Gastrocnemius medialis (tissue), 4 donors: ENCODE results near the gene THSD7A. TPM values are rescaled to one million over a fixed set of nuclear protein-coding genes. Genes with fewer than 3 reads are reported as not detected.

ENCODE experiments used
- ATAC-seq, 2 donors: fragments of 150-250 bp; one replicate each; pipeline ENCODE4 v1.9.1; 2016
- DNase-seq, 2 donors: peaks; one replicate each; pipeline ENCODE4 v3.0.0-alpha.2; 2019
- H3K27ac ChIP-seq, 4 donors: fragments of 200-600 bp; sonication (generic); 1 replicate in 1 of 4; 2 replicates in 3 of 4; pipeline ENCODE4 v1.5.1; 2016 to 2018; ENCODE audit warnings: mild to moderate bottlenecking in 2 of 4, moderate library complexity in 1 of 4
- H3K27me3 ChIP-seq, 3 donors: fragments of 200-600 bp; sonication (generic) in 2 of 3; 1 replicate in 1 of 3; 2 replicates in 2 of 3; pipeline versions ENCODE4 v1.5.1 to v1.6.0; 2016 to 2019; ENCODE audit warnings: mild to moderate bottlenecking in 1 of 3, moderate library complexity in 1 of 3
- H3K36me3 ChIP-seq, 2 donors: fragments of 200-600 bp; sonication (generic) in 1 of 2; one replicate each; pipeline ENCODE4 v1.5.1; 2017 to 2018
- H3K4me1 ChIP-seq, 2 donors: fragments of 200-600 bp; sonication (generic) in 1 of 2; one replicate each; pipeline ENCODE4 v1.5.1; 2016 to 2017; ENCODE audit warnings: mild to moderate bottlenecking in 2 of 2
- H3K4me3 ChIP-seq, 4 donors: fragments of 200-600 bp; sonication (generic) in 3 of 4; 1 replicate in 1 of 4; 2 replicates in 3 of 4; pipeline ENCODE4 v1.5.1; 2016 to 2019; ENCODE audit warnings: mild to moderate bottlenecking in 2 of 4
- H3K9me3 ChIP-seq, 3 donors: fragments of 200-600 bp; sonication (generic) in 2 of 3; 1 replicate in 1 of 3; 2 replicates in 2 of 3; pipeline ENCODE4 v1.5.1; 2016 to 2019
- POLR2A ChIP-seq, 2 donors: fragments of 450-650 bp; IDR thresholded peaks; one replicate each; pipeline ENCODE4 v1.6.1; 2017; ENCODE audit warnings: antibody characterized with exemption in 2 of 2, mild to moderate bottlenecking in 2 of 2, moderate library complexity in 2 of 2
- in situ Hi-C, 4 donors: fragments of 200-750 bp; cut with MboI; loops; one replicate each; pipeline versions ENCODE4 v1.15.0 to v1.8.0; 2017; ENCODE audit warnings: low sequenced_read_pairs in 4 of 4
- intact Hi-C: fragments of 100-400 bp; cut with DNase I; formaldehyde crosslinking; loops from one replicate; pipeline ENCODE4 v1.15.1; 2023; ENCODE audit warnings: low total_unique reads
- total RNA-seq, 4 donors: library from RNA; depleted of rRNA; stranded (reverse); fragments of >200 nt; gene quantifications; one replicate each; pipeline versions ENCODE4 v1.1.0 to v1.2.3, GENCODE V29; 2016
- TF ChIP-seq, protein P1 (sequence below), 5 experiments: fragments of 450-650 bp in 3 of 5; fragments of 200-600 bp in 2 of 5; sonication (generic) in 2 of 5; IDR thresholded peaks in 4 of 5; conservative IDR thresholded peaks in 1 of 5; 1 replicate in 4 of 5; 2 replicates in 1 of 5; pipeline ENCODE4 v1.5.1; 2016 to 2019; ENCODE audit warnings: antibody characterized with exemption in 5 of 5, mild to moderate bottlenecking in 3 of 5, moderate library complexity in 3 of 5

THSD7A gene
- total RNA-seq, 4 donors from 2014 or later = 0.36 to 0.78 (median 0.66) TPM

DNA sequence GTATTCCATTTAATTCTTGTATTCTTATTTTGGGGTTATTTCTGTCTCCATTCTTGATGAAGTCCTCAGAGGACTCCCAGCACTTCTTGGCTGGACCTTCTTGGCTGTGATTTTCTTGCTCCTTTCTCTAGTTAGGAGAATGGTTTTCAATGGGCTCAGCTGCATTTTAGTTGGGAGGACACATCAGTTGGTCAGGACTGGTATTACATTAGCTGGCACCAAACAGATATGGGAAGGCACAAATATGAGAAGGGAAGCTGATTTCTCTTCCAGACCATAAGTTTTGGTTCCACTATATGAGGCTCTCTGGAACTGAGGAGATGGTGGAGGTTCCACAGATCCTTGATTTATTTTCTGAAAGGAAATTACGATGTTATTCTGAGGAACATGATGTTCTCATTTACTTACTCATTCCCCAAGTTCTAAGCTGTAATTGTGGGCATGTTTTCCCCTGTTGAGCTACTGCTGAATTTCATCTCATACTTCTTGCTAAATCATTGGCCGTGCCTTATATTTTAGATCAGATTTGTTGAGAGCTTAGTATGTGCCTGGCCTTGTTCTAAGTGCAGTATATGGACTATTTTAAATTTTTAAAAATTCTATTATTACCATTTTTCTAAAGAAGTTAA, 261.0 kb downstream of the THSD7A start:
- Histone ChIP-seq H3K27ac (peak overlapping the region in 1 of 4 donors; percentile 0), H3K27me3 (no peaks in the 10 kb centered on the region), H3K36me3 (no peaks in the 10 kb centered on the region), H3K9me3 (no peaks in the 10 kb centered on the region), H3K4me1 (no peaks in the 10 kb centered on the region), H3K4me3 (no peak overlapping the region)
- intact Hi-C loops (no loop called here), in situ Hi-C loops (no loop called here)
- ATAC-seq = peak in 1 of 2 donors; percentile 49
- TF ChIP-seq, protein P1, sequence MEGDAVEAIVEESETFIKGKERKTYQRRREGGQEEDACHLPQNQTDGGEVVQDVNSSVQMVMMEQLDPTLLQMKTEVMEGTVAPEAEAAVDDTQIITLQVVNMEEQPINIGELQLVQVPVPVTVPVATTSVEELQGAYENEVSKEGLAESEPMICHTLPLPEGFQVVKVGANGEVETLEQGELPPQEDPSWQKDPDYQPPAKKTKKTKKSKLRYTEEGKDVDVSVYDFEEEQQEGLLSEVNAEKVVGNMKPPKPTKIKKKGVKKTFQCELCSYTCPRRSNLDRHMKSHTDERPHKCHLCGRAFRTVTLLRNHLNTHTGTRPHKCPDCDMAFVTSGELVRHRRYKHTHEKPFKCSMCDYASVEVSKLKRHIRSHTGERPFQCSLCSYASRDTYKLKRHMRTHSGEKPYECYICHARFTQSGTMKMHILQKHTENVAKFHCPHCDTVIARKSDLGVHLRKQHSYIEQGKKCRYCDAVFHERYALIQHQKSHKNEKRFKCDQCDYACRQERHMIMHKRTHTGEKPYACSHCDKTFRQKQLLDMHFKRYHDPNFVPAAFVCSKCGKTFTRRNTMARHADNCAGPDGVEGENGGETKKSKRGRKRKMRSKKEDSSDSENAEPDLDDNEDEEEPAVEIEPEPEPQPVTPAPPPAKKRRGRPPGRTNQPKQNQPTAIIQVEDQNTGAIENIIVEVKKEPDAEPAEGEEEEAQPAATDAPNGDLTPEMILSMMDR (IDR thresholded peaks at IDR 0.05 in 4 of 5, conservative IDR thresholded peaks at IDR 0.05 in 1 of 5) = no peak
- no peak for TF ChIP-seq POLR2A (IDR thresholded peaks at IDR 0.05)
- no peak for DNase-seq

DNA sequence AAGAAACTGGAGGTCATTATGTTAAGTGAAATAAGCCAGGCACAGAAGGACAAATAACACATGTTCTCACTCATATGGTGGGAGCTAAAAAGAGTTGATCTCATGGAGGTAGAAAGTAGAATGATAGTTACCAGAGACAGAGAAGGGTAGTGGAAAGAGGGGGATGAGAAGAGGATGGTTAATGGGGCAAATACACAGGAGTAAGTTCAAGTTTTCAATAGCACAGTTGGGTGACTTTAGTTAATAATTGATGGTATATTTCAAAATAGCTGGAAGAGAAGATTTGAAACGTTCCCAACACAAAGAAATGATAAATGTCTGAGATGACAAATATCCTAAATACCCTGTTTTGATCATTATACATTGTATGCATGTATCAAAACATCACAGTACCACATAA, 261.8 kb downstream of the THSD7A start:
- no peak overlapping the region for H3K27ac ChIP-seq
- H3K36me3 ChIP-seq = no peaks in the 10 kb centered on the region
- H3K9me3 ChIP-seq = no peaks in the 10 kb centered on the region
- intact Hi-C loops = no loop called here
- no peak overlapping the region for H3K4me3 ChIP-seq
- in situ Hi-C loops = no loop called here
- ATAC-seq = no peak
- TF ChIP-seq, protein P1 (IDR thresholded peaks at IDR 0.05 in 4 of 5, conservative IDR thresholded peaks at IDR 0.05 in 1 of 5) = no peak
- TF ChIP-seq POLR2A (IDR thresholded peaks at IDR 0.05) = no peak
- no peak for DNase-seq
- H3K27me3 ChIP-seq = no peaks in the 10 kb centered on the region
- H3K4me1 ChIP-seq = no peaks in the 10 kb centered on the region

DNA sequence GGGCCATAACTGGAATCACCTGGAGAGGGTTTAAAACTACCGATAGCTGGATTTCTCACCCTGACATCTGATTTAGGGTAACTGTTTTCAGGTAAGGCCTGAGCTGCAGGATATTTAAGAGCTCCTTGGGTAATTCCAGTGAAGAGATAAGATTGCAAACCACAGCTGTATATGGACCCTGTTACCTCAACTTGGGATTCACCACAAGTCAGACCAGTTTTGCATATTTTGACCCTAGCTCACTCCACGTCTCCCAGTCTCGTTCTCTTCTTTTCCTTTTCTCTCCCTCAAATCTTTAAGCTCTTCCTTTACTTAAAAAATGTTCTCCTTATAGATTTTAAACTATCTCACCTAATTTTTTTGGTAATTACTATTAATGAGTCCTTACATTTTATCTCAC, 264.4 kb downstream of the THSD7A start:
- Histone ChIP-seq H3K36me3 (no peaks in the 10 kb centered on the region), H3K27ac (no peak overlapping the region), H3K4me1 (no peaks in the 10 kb centered on the region), H3K27me3 (no peaks in the 10 kb centered on the region), H3K4me3 (no peak overlapping the region), H3K9me3 (no peaks in the 10 kb centered on the region)
- ATAC-seq (no peak), DNase-seq (no peak)
- intact Hi-C loops (no loop called here), in situ Hi-C loops (no loop called here)
- no peak for TF ChIP-seq POLR2A (IDR thresholded peaks at IDR 0.05)
- TF ChIP-seq, protein P1 (IDR thresholded peaks at IDR 0.05 in 4 of 5, conservative IDR thresholded peaks at IDR 0.05 in 1 of 5) = no peak

DNA sequence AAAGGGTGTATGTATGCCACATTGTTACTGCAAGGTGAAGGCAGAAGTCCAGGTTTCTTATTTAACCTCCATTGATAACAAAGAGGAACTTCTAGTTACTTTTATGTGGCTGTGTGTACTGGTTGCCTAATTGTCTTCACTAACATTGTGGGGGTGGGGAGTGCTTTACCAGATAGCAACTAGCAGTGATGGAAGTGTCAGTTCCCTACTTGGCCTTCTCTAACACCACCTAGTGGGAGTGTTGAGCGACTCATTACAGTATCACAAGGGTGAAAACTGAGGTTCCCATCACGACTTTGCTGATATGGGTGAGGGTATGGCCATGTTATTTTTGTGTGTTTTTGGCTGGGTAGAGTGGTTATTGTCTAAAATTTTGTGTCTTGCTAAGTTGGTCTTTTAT, 274.4 kb downstream of the THSD7A start:
- no peaks in the 10 kb centered on the region for H3K36me3 ChIP-seq
- peak in 1 of 2 donors; percentile 11 for DNase-seq
- TF ChIP-seq POLR2A (IDR thresholded peaks at IDR 0.05) = no peak
- TF ChIP-seq, protein P1 (IDR thresholded peaks at IDR 0.05 in 4 of 5, conservative IDR thresholded peaks at IDR 0.05 in 1 of 5) = no peak
- H3K4me1 ChIP-seq = no peaks in the 10 kb centered on the region
- no peak overlapping the region for H3K27ac ChIP-seq
- in situ Hi-C loops (no loop called here), intact Hi-C loops (no loop called here)
- no peak overlapping the region for H3K4me3 ChIP-seq
- no peaks in the 10 kb centered on the region for H3K9me3 ChIP-seq
- no peaks in the 10 kb centered on the region for H3K27me3 ChIP-seq
- no peak for ATAC-seq
